Fibroblast of lung (primary cell): ENCODE data around the gene MED28. TPM values are rescaled to one million over a fixed set of nuclear protein-coding genes. Genes with fewer than 3 reads are reported as not detected.

Experiments used
- DNase-seq, 2 donors: peaks; one replicate each; pipeline versions ENCODE4 v3.0.0 to v3.0.0-alpha.2; 2010; ENCODE audit warnings: low read depth in 2 of 2
- H2AFZ ChIP-seq: 2 replicates; pipeline ENCODE4 v1.5.1; 2012; ENCODE audit warnings: low read length, control low read depth, inconsistent platforms
- H3K27ac ChIP-seq: 2 replicates; pipeline ENCODE4 v1.5.1; 2011; ENCODE audit warnings: low read length, control low read depth; ENCODE audit not compliant: insufficient read depth
- H3K27me3 ChIP-seq: 2 replicates; pipeline ENCODE4 v1.5.1; 2011; ENCODE audit warnings: mild to moderate bottlenecking, low read length; ENCODE audit not compliant: control insufficient read depth, insufficient read depth
- H3K36me3 ChIP-seq: 2 replicates; pipeline ENCODE4 v1.5.1; 2011; ENCODE audit warnings: low read length; ENCODE audit not compliant: control insufficient read depth, insufficient read depth
- H3K4me1 ChIP-seq: 2 replicates; pipeline ENCODE4 v1.5.1; 2011; ENCODE audit warnings: low read length; ENCODE audit not compliant: control insufficient read depth, insufficient read depth; ENCODE audit errors: extremely low read depth
- H3K4me2 ChIP-seq: 2 replicates; pipeline ENCODE4 v1.5.1; 2011; ENCODE audit warnings: low read length, control low read depth; ENCODE audit not compliant: insufficient read depth; ENCODE audit errors: extremely low read depth
- H3K4me3 ChIP-seq, 4 experiments: fragments of 200-600 bp in 1 of 4; sonication (generic) in 1 of 4; replicated peaks in 1 of 4; 2 replicates each; pipeline ENCODE4 v1.5.1; 2011 to 2016; ENCODE audit warnings: low read length in 4 of 4, low read depth in 3 of 4, mild to moderate bottlenecking in 3 of 4, control low read depth in 2 of 4, inconsistent platforms in 1 of 4, mixed read lengths in 1 of 4; ENCODE audit not compliant: insufficient read depth in 1 of 4; ENCODE audit errors: control extremely low read depth in 1 of 4
- H3K79me2 ChIP-seq: 2 replicates; pipeline ENCODE4 v1.5.1; 2012; ENCODE audit warnings: mild to moderate bottlenecking, low read length, inconsistent platforms; ENCODE audit not compliant: control insufficient read depth, insufficient read depth
- H3K9ac ChIP-seq: 2 replicates; pipeline ENCODE4 v1.5.1; 2011; ENCODE audit warnings: mild to moderate bottlenecking, low read length, control low read depth; ENCODE audit not compliant: insufficient read depth
- H3K9me3 ChIP-seq: 2 replicates; pipeline ENCODE4 v1.5.1; 2012; ENCODE audit warnings: low read depth, low read length; ENCODE audit not compliant: control insufficient read depth, insufficient read depth
- H4K20me1 ChIP-seq: 2 replicates; pipeline ENCODE4 v1.5.1; 2011; ENCODE audit warnings: low read length; ENCODE audit not compliant: control insufficient read depth, insufficient read depth; ENCODE audit errors: extremely low read depth
- CTCF ChIP-seq, 2 donors: IDR thresholded peaks in 1 of 2; conservative IDR thresholded peaks in 1 of 2; 1 replicate in 1 of 2; 2 replicates in 1 of 2; pipeline ENCODE4 v1.5.1; 2011 to 2012; ENCODE audit warnings: low read length in 2 of 2, control low read depth in 1 of 2, inconsistent platforms in 1 of 2, low read depth in 1 of 2, mild to moderate bottlenecking in 1 of 2
- EZH2 ChIP-seq: IDR thresholded peaks from 2 replicates; pipeline ENCODE4 v1.5.1; 2012; ENCODE audit warnings: low read length, control low read depth, mild to moderate bottlenecking; ENCODE audit errors: missing control alignments
- polyA plus RNA-seq, 2 donors: library from polyadenylated mRNA; depleted of rRNA in 1 of 2; stranded (reverse) in 1 of 2; unstranded in 1 of 2; fragments of >200 nt; gene quantifications; 2 replicates each; pipeline ENCODE4 v1.2.1, GENCODE V29; 2011 to 2012; ENCODE audit warnings: missing spikeins in 1 of 2
- total RNA-seq: library from RNA; depleted of rRNA; stranded (reverse); fragments of >200 nt; gene quantifications from 2 replicates; pipeline ENCODE4 v1.2.1, GENCODE V29; 2014

MED28 gene
- total and polyA plus RNA-seq, 2 donors (not counting 1 experiment from before 2014, with no cell fraction given), result 16.8 to 20.1 TPM

GRCh38 chr4:17647927-17648326 is 33.5 kb downstream of the MED28 start:
- TF ChIP-seq EZH2, result no peak
- TF ChIP-seq CTCF (conservative IDR thresholded peaks at IDR 0.05 in 1 of 2, IDR thresholded peaks at IDR 0.05 in 1 of 2; ENCODE audit: low read depth in 1 of 2, low read length in 2 of 2), result no peak
- no peaks in the 10 kb centered on the region for H3K27me3 ChIP-seq
- no peak overlapping the region for H3K9ac ChIP-seq
- no peaks in the 10 kb centered on the region for H3K9me3 ChIP-seq
- H3K4me1 ChIP-seq, result no peaks in the 10 kb centered on the region
- H3K4me3 ChIP-seq, result no peak overlapping the region
- no peaks in the 10 kb centered on the region for H4K20me1 ChIP-seq
- no peak overlapping the region for H2AFZ ChIP-seq
- H3K36me3 ChIP-seq, result no peaks in the 10 kb centered on the region
- no peak overlapping the region for H3K27ac ChIP-seq
- DNase-seq, result no peak
- H3K4me2 ChIP-seq, result no peak overlapping the region
- H3K79me2 ChIP-seq, result no peaks in the 10 kb centered on the region

- no peak overlapping the region for H3K4me2 ChIP-seq
- no peaks in the 10 kb centered on the region for H3K27me3 ChIP-seq
- H3K9ac ChIP-seq, result no peak overlapping the region
- DNase-seq, result no peak
- no peak overlapping the region for H2AFZ ChIP-seq
- no peaks in the 10 kb centered on the region for H3K4me1 ChIP-seq
- no peaks in the 10 kb centered on the region for H3K36me3 ChIP-seq
- H3K9me3 ChIP-seq, result no peaks in the 10 kb centered on the region
- no peak for TF ChIP-seq EZH2
- no peak for TF ChIP-seq CTCF (conservative IDR thresholded peaks at IDR 0.05 in 1 of 2, IDR thresholded peaks at IDR 0.05 in 1 of 2; ENCODE audit: low read depth in 1 of 2, low read length in 2 of 2)
- no peaks in the 10 kb centered on the region for H4K20me1 ChIP-seq
- H3K79me2 ChIP-seq, result no peaks in the 10 kb centered on the region
- H3K4me3 ChIP-seq, result no peak overlapping the region
- no peak overlapping the region for H3K27ac ChIP-seq
These were observed 36.0 kb downstream of the MED28 start for GRCh38 chr4:17650406-17650805.

GRCh38 chr4:17654701-17655100 is 40.3 kb downstream of the MED28 start:
- no peaks in the 10 kb centered on the region for H3K36me3 ChIP-seq
- H3K27ac ChIP-seq, result no peak overlapping the region
- no peak overlapping the region for H3K4me3 ChIP-seq
- no peak overlapping the region for H3K4me2 ChIP-seq
- no peaks in the 10 kb centered on the region for H4K20me1 ChIP-seq
- peaks cover 3% of the 10 kb centered on the region for H3K27me3 ChIP-seq
- TF ChIP-seq CTCF (conservative IDR thresholded peaks at IDR 0.05 in 1 of 2, IDR thresholded peaks at IDR 0.05 in 1 of 2; ENCODE audit: low read depth in 1 of 2, low read length in 2 of 2), result no peak
- no peak for TF ChIP-seq EZH2
- no peak overlapping the region for H3K9ac ChIP-seq
- no peaks in the 10 kb centered on the region for H3K79me2 ChIP-seq
- no peak for DNase-seq
- no peaks in the 10 kb centered on the region for H3K9me3 ChIP-seq
- H2AFZ ChIP-seq, result no peak overlapping the region
- no peaks in the 10 kb centered on the region for H3K4me1 ChIP-seq
